ENCODE measurements around the gene MSI2.

MSI2 gene

DNA sequence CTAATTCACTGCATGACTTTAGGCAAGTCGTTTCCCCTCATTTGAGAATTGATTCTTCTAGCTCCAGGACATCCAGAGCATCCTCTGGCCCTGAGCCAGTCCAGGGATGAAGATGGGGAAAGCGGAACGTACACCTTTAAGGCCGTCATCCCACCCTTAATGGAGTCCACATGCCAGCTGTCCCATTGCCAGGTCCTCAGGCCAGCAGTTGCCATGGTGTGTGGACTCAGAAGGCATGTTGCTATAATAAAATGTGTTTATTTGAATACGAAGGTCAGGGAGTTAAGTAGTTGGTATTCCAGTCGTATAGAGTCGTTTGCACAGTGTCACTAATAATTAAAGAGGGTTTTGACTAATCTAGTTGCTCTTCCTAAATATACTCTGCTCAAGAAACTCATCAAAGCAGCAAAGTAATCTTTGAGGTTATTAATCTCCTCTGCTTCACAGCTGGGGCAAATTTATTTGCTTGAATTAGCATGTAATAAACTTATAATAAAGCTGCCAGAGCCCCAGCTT lies 458.4 kb downstream of the MSI2 start:
- no peak for TF ChIP-seq TAF1 (IDR thresholded peaks at IDR 0.05; ENCODE audit: borderline replicate concordance, low read depth, low read length)
- TF ChIP-seq POLR2AphosphoS5 (IDR thresholded peaks at IDR 0.05; ENCODE audit: low read depth, low read length): no peak
- TF ChIP-seq POLR2A (IDR thresholded peaks at IDR 0.05; ENCODE audit: low read depth, low read length): no peak
- FAIRE-seq (no peak), DNase-seq (ENCODE audit: insufficient read length) (no peak)

DNA sequence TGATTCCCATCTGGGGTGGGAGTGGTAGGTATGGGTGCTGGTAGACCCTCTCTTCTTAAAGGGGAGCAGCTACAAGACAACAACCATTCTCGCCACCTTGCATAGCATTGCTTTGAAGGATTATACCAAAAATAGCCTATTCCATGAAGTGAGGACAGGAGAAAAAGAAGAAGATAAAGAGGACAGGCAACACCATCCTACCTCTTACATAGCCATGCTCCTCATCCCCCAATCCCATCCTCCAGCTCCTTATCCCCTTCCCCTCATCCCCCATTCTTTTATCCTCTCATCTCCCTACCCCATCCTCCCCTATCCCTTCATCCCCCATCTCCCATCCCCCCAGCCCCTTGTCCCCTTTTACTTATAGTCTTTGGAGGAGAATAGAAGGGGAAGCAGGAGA lies 459.7 kb downstream of the MSI2 start:
- no peak for TF ChIP-seq TAF1 (IDR thresholded peaks at IDR 0.05; ENCODE audit: borderline replicate concordance, low read depth, low read length)
- TF ChIP-seq POLR2AphosphoS5 (IDR thresholded peaks at IDR 0.05; ENCODE audit: low read depth, low read length): no peak
- TF ChIP-seq POLR2A (IDR thresholded peaks at IDR 0.05; ENCODE audit: low read depth, low read length): no peak
- no peak for FAIRE-seq
- no peak for DNase-seq (ENCODE audit: insufficient read length)

DNA sequence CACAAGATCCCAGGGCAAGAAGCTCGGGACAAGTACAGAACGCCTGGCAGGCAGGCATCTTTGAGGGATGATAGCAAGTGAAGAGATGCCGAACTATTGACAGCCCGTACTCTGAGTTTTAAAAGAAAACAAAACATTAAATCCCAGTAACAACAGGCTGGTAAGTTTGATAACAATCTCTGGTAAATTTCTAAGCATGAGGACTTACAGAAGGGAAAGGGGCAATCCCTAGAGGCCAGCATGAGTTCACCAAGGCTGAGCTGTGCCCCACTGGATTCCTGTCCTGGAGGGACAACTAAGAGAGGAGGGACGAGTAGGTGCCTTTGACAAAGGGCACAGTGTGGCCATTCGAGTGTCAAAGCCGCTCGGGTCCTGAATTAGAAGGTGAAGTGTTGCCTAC lies 462.6 kb downstream of the MSI2 start:
- FAIRE-seq (no peak), DNase-seq (ENCODE audit: insufficient read length) (no peak)
- no peak for TF ChIP-seq POLR2A (IDR thresholded peaks at IDR 0.05; ENCODE audit: low read depth, low read length)
- no peak for TF ChIP-seq POLR2AphosphoS5 (IDR thresholded peaks at IDR 0.05; ENCODE audit: low read depth, low read length)
- no peak for TF ChIP-seq TAF1 (IDR thresholded peaks at IDR 0.05; ENCODE audit: borderline replicate concordance, low read depth, low read length)

DNA sequence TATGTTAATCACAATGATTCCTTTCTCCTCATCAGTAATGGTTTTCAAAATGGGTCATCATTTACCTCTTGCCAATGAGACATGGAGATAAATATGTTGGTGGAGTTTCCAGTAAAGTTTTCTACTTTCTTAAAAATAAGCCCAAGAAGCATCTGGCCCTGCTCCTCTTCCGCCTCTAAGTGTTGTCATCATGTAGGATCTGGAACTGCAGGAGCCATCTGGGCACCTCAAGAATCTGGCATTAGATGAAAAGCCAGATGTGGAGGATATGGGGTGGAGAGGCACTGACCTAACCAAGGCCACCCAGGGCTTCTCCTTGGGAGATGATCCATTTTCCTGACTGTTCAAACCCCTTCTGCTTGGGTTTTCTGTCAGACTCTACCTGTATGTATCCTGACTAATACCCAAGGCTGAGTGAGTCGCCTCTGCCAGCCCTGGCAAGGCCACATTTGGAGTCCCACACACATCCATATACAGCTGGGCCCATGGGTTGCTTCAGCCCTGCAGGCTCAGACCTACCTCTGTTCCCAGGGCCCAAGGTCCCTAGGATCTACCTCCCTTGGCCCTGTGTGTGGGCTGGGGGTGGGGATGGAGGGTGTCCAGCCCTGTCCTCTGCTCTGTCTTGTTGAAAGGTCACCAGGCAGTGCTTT lies 464.2 kb downstream of the MSI2 start:
- FAIRE-seq (no peak), DNase-seq (ENCODE audit: insufficient read length) (no peak)
- TF ChIP-seq POLR2A (IDR thresholded peaks at IDR 0.05; ENCODE audit: low read depth, low read length) (no peak), POLR2AphosphoS5 (IDR thresholded peaks at IDR 0.05; ENCODE audit: low read depth, low read length) (no peak), TAF1 (IDR thresholded peaks at IDR 0.05; ENCODE audit: borderline replicate concordance, low read depth, low read length) (no peak)

DNA sequence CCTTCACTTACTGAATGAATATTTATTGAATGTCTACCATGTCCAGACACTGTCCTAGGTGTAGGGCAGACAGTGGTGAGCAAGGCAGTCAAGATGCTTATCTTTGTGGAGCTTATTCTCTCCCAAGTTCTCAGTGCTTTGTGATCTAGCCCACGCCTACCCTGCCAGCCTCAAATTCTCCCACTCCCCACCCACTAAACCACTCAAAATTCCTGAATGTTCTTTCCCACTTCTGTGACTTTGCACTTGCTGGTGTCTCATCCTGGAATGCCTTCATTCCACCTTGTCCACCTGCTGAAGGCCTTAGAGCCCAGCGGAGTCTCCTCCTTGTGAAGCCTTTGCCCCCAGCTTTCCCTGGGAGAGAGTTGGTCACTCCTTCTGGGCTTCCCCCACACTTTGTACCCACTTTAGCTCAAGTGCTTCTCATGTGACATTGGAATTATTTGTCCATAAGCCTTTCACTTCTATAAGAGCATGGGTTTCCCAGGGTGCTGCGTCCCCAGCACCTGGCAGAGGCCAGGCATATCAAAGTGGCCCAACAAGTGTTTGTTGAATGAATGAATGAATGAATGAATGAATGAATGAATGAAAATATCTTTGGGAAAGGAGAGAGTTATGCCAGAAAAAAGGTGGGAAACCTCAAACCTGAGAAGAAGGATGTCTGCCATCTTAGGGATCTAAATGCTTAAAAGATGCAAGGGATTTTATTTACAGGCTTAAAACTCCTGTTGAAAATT lies 465.8 kb downstream of the MSI2 start:
- FAIRE-seq: no peak
- no peak for DNase-seq (ENCODE audit: insufficient read length)
- TF ChIP-seq TAF1 (IDR thresholded peaks at IDR 0.05; ENCODE audit: borderline replicate concordance, low read depth, low read length) (no peak), POLR2A (IDR thresholded peaks at IDR 0.05; ENCODE audit: low read depth, low read length) (no peak), POLR2AphosphoS5 (IDR thresholded peaks at IDR 0.05; ENCODE audit: low read depth, low read length) (no peak)

DNA sequence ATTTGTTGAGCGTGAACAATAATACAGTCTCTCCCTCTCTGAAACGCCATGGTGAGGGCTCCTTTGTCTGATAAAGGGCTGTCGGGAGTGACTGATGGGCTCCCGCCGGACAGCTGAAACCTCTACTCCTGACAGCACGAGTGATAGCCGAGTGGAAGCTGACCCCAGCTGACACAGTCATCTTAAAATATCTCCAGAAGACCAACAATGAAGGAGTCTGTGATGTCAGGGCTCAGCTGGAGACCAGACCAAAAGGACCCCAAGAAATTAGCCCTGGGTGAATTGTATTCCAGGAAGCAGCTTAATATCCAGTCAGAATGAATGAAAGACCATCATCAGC lies 466.4 kb downstream of the MSI2 start:
- FAIRE-seq (no peak), DNase-seq (ENCODE audit: insufficient read length) (no peak)
- no peak for TF ChIP-seq POLR2AphosphoS5 (IDR thresholded peaks at IDR 0.05; ENCODE audit: low read depth, low read length)
- TF ChIP-seq POLR2A (IDR thresholded peaks at IDR 0.05; ENCODE audit: low read depth, low read length): no peak
- TF ChIP-seq TAF1 (IDR thresholded peaks at IDR 0.05; ENCODE audit: borderline replicate concordance, low read depth, low read length): no peak

DNA sequence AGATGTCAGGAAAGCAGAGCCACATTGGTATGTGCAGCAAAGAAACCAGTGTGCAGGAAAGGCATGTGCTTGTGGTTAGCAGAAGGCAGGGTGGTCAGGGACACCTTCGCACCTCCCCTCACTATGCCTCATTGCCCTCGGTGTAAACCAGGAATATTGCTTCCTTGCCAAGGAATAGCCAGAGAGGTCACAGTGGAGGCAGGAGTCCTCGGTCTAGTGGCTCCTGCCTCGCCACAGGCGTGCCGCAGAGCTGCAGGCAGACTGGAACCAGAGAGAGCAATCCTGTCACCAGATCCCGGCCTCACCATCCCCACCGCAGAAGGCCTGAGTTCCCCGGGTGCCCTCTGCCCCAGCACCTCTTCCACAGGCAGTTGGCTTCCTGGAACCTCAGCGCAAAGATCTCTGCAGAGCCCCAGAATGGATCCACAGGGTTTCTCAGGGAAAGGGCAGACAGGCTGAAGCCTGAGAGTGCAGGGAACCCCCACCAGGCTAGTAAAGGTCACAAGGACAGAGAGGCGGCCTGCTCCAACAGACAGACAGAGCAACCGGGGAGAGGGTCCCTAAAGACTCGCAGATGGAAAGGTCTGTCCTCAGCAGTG lies 467.2 kb downstream of the MSI2 start:
- TF ChIP-seq POLR2AphosphoS5 (IDR thresholded peaks at IDR 0.05; ENCODE audit: low read depth, low read length) (no peak), TAF1 (IDR thresholded peaks at IDR 0.05; ENCODE audit: borderline replicate concordance, low read depth, low read length) (no peak), POLR2A (IDR thresholded peaks at IDR 0.05; ENCODE audit: low read depth, low read length) (no peak)
- DNase-seq (ENCODE audit: insufficient read length) (no peak), FAIRE-seq (no peak)

DNA sequence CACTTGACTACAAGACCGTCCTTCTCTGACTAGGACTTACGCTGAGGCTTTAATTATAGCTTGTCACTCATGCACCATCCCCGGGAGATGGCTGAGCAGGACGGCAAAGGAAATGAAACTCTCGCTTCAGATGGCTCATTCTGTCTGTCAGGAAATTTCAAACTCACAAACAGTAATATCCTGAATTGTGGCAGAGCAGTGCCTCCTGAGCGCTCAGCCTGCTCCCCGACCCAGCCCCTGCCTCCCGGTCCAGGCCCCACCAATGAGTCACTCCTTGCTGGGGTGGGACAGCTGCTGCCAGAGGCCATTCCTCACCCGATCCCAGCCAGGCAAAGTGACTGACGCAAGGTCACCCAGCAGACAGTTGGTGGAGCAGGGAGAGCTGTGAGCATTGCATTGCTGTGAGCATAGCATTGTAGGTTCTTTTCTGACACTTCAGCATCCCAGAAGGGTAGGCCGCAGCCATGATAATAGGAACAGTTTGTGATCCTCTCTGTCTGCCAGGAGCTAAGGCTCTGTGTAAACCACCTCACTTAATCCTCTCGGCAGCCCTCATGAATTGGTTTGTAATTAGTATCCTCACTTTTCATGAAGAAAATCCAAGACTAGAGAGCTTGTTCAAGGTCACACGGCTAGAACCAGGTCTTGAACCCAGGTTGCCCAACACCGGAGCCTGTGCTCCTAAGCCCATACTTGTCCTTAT lies 467.9 kb downstream of the MSI2 start:
- FAIRE-seq: peak; percentile 89
- no peak for TF ChIP-seq POLR2A (IDR thresholded peaks at IDR 0.05; ENCODE audit: low read depth, low read length)
- TF ChIP-seq POLR2AphosphoS5 (IDR thresholded peaks at IDR 0.05; ENCODE audit: low read depth, low read length): no peak
- TF ChIP-seq TAF1 (IDR thresholded peaks at IDR 0.05; ENCODE audit: borderline replicate concordance, low read depth, low read length): no peak

DNA sequence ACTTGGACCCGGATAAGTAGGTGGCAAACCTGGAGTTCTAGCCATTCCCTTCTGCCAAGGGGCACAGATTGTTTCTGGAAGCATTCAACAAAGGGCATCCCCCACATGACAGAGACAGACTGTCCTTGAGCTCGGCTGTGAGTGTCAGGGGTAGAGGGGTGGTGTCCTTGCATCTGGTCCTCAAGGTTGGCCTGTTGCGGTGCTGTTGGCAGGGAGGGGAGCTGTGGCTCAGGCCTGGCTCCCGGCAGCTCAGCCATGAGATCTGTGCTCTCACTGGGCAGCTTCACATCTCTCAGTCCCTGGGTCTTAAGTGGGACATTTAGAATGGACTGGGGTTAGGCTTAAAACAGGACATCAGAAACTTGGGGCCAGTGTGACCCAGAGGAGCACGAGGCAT lies 468.4 kb downstream of the MSI2 start:
- no peak for TF ChIP-seq POLR2A (IDR thresholded peaks at IDR 0.05; ENCODE audit: low read depth, low read length)
- FAIRE-seq (no peak), DNase-seq (ENCODE audit: insufficient read length) (no peak)

More for the DNA sequence above, 467.9 kb downstream of the MSI2 start:
- DNase-seq (ENCODE audit: insufficient read length): peak; percentile 42

DNA sequence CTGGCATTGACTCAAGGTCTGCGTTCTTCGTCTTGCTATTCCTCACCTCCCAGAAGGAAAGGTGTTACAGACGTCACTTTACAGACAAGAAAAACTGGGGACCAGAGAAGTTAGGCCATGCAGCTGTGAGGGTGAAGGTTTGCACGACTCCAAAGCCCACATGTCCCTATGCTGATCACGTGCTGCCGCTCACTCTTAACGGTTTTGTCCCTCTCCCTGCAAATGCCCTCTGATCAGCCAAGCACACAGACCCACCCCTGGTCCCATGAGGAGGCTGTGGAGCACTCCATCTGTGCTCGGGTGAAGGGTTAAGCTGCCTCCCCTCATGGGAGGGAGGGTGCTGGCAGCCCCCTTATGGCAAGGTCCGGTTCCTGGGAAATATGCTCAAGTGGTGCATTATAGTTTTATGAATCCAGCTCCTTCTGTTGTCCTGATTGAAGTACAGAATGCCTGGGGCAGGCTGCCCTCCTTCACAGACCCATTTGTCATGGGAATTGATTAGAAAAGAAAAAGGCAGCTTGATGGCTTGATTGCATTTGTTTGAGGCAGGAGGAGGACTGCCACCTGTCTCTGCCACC lies 470.0 kb downstream of the MSI2 start:
- TF ChIP-seq TAF1 (IDR thresholded peaks at IDR 0.05; ENCODE audit: borderline replicate concordance, low read depth, low read length) (no peak), POLR2A (IDR thresholded peaks at IDR 0.05; ENCODE audit: low read depth, low read length) (no peak), POLR2AphosphoS5 (IDR thresholded peaks at IDR 0.05; ENCODE audit: low read depth, low read length) (no peak)
- DNase-seq (ENCODE audit: insufficient read length): no peak
- FAIRE-seq: no peak

DNA sequence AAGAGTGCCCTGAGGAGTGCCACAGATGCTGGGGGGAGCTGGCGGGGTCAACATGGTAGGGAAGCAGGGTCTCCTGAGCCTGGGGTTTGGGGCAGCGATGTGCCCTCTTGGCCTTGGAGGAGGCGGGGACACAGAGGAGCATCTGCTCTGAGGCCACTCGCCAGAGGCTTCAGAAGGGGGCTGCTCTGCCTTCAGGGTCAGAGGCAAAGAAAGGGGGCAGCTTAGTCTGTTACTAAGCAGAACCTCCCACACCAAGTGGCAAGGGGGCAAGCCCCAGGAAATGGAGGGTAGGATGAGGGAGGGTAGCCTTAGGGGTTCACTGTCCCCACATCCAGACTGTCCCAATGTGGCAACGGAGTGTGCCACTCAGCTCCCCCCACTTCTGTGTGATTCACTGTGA lies 470.5 kb downstream of the MSI2 start:
- FAIRE-seq (no peak), DNase-seq (ENCODE audit: insufficient read length) (no peak)
- no peak for TF ChIP-seq TAF1 (IDR thresholded peaks at IDR 0.05; ENCODE audit: borderline replicate concordance, low read depth, low read length)
- TF ChIP-seq POLR2AphosphoS5 (IDR thresholded peaks at IDR 0.05; ENCODE audit: low read depth, low read length): no peak
- no peak for TF ChIP-seq POLR2A (IDR thresholded peaks at IDR 0.05; ENCODE audit: low read depth, low read length)
